Glomerular visceral epithelial cell (primary cell): ENCODE results near the gene CCR2.
"Not testable (repeated sequence)": the region's sequence is repeated elsewhere in the genome, so short reads cannot be mapped to it uniquely, and the experiment has no call there.

Experiments used
- DNase-seq: peaks from one replicate; pipeline ENCODE4 v3.0.0-alpha.2; 2016; ENCODE audit errors: extremely low spot score

The CCR2 gene

GRCh38 chr3:46402902-46403301 is 49.0 kb downstream of the CCR2 start:
- DNase-seq, result not testable (repeated sequence)

GRCh38 chr3:46405301-46406019 is 51.5 kb downstream of the CCR2 start:
- DNase-seq, result no peak

GRCh38 chr3:46406443-46406787 is 52.5 kb downstream of the CCR2 start:
- no peak for DNase-seq

- DNase-seq, result no peak
Observed at GRCh38 chr3:46406788-46407611, 53.1 kb downstream of the CCR2 start, which contains the start of the genes CCR5AS and CCRL2. TSS of gene CCR5AS (minus strand) at chr3:46407066. TSS of gene CCRL2 (plus strand) at chr3:46407259. CDS start at chr3:46408080, 821 bp downstream.

GRCh38 chr3:46407970-46408369 is 54.1 kb downstream of the CCR2 start:
- DNase-seq, result no peak

- DNase-seq, result no peak
Observed at GRCh38 chr3:46408853-46409252, 54.9 kb downstream of the CCR2 start.

GRCh38 chr3:46409739-46410489 is 56.0 kb downstream of the CCR2 start:
- no peak for DNase-seq
